Stimulated activated naive CD8-positive, alpha-beta T cell treated with anti-CD3 and anti-CD28 coated beads, Interleukin-15, Interleukin-2, amounts not matched to agents 100 ng/mL and 50 ng/mL, for 24 hours (primary cell): ENCODE data around the gene DLG2.

Experiments
- H3K27ac Mint-ChIP-seq: one replicate; pipeline ENCODE4 v1.8.0; 2021; ENCODE audit warnings: mild to moderate bottlenecking, mixed read lengths
- H3K27me3 Mint-ChIP-seq: one replicate; pipeline ENCODE4 v1.8.0; 2021; ENCODE audit warnings: mixed read lengths
- H3K36me3 Mint-ChIP-seq: one replicate; pipeline ENCODE4 v1.8.0; 2021; ENCODE audit warnings: low read depth, mixed read lengths
- H3K4me1 Mint-ChIP-seq: one replicate; pipeline ENCODE4 v1.8.0; 2021; ENCODE audit warnings: low read depth, mixed read lengths
- H3K4me3 Mint-ChIP-seq: one replicate; pipeline ENCODE4 v1.8.0; 2021; ENCODE audit warnings: mild to moderate bottlenecking, mixed read lengths
- H3K9me3 Mint-ChIP-seq: one replicate; pipeline ENCODE4 v1.8.0; 2021; ENCODE audit warnings: mixed read lengths

Gene DLG2

GRCh38 chr11:84590106-84590505 is 1037.0 kb downstream of the DLG2 start:
- no peaks in the 10 kb centered on the region for H3K27me3 Mint-ChIP-seq
- H3K27ac Mint-ChIP-seq, result no peak overlapping the region
- no peaks in the 10 kb centered on the region for H3K36me3 Mint-ChIP-seq
- H3K4me1 Mint-ChIP-seq, result no peaks in the 10 kb centered on the region
- H3K9me3 Mint-ChIP-seq, result peaks cover 6% of the 10 kb centered on the region
- no peak overlapping the region for H3K4me3 Mint-ChIP-seq

DNA sequence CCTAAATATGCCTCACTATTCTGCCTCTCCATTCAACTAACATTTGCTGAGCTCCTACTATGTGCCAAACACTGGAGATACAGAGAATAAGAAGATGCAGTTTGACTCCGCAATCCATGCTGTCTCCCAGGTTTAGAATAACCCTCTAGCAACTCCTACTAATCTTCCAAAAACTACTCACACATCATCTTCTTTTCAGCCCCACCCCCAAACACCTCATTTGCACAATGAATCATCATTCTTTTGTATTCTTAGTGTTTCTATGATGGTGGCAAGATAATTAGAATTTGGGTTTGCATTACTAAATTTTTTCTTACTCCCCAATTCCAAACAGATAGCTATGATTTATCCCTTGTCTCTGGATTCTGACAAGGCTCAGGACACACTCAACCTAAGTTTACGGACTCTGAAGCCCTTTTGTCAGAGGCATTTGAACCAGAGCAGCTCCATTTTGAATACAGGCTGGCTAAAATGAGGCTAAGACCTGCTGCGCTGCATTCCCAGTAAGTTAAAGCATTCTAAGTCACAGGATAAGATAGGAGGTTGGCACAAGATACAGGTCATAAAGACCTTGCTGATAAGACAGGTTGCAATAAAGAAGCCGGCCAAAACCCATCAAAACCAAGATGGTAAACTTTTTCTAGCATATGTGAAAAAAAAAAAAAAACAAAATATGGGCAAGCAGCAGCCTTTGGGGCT is 1038.9 kb downstream of the DLG2 start:
- Mint-ChIP-seq H3K9me3 (peaks cover 6% of the 10 kb centered on the region), H3K27ac (no peak overlapping the region)

DNA sequence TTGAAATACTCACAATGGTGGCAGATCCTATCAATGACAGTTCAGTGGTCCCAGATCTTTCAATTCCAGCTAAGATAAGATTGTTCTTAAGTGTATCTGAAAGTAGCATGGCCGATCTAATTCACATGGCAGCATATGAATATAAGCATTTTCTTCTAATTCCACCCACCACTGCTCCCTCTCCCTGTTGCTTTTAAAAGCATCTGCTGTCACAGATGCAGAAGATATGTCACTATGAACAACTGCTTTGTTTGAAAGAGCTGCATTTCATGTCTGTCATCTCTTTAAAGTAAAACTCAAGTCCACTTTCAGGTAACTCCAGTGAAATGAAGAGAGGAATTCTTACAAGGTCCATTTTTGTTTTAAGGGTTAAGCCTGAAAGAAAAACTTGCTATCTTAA is 1044.0 kb downstream of the DLG2 start:
- no peaks in the 10 kb centered on the region for H3K27me3 Mint-ChIP-seq
- no peak overlapping the region for H3K4me3 Mint-ChIP-seq
- H3K27ac Mint-ChIP-seq, result no peak overlapping the region
- no peaks in the 10 kb centered on the region for H3K4me1 Mint-ChIP-seq
- H3K36me3 Mint-ChIP-seq, result no peaks in the 10 kb centered on the region
- no peaks in the 10 kb centered on the region for H3K9me3 Mint-ChIP-seq

More for the DNA sequence above, 1038.9 kb downstream of the DLG2 start:
- no peaks in the 10 kb centered on the region for H3K36me3 Mint-ChIP-seq
- H3K4me3 Mint-ChIP-seq, result no peak overlapping the region
- no peaks in the 10 kb centered on the region for H3K4me1 Mint-ChIP-seq
- H3K27me3 Mint-ChIP-seq, result no peaks in the 10 kb centered on the region

DNA sequence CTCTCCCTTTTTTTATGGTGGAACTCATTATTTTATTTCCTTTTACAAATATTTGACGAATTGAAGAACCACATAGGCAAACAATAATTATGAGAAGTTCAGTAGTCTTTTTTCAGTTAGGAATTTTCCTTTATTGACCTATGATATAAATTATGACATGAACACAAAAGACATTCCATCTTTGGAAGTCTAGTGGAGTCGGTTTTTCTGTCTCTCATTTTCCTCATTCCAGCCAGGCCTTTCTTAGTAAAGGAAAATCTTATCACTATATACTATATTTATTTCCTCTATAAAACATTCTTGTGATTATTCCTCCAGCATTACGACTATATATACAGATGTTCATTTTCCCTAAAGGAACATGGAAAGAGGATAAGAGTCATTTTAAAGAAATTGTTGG is 1046.1 kb downstream of the DLG2 start:
- H3K4me1 Mint-ChIP-seq, result no peaks in the 10 kb centered on the region

GRCh38 chr11:84580428-84580827 is 1046.7 kb downstream of the DLG2 start:
- Mint-ChIP-seq H3K4me1 (no peaks in the 10 kb centered on the region), H3K9me3 (peaks cover 3% of the 10 kb centered on the region), H3K27me3 (no peaks in the 10 kb centered on the region), H3K27ac (no peak overlapping the region), H3K4me3 (no peak overlapping the region), H3K36me3 (no peaks in the 10 kb centered on the region)

More for the DNA sequence above, 1046.1 kb downstream of the DLG2 start:
- no peak overlapping the region for H3K4me3 Mint-ChIP-seq
- peaks cover 3% of the 10 kb centered on the region for H3K9me3 Mint-ChIP-seq
- H3K36me3 Mint-ChIP-seq, result no peaks in the 10 kb centered on the region
- H3K27ac Mint-ChIP-seq, result no peak overlapping the region
- no peaks in the 10 kb centered on the region for H3K27me3 Mint-ChIP-seq

DNA sequence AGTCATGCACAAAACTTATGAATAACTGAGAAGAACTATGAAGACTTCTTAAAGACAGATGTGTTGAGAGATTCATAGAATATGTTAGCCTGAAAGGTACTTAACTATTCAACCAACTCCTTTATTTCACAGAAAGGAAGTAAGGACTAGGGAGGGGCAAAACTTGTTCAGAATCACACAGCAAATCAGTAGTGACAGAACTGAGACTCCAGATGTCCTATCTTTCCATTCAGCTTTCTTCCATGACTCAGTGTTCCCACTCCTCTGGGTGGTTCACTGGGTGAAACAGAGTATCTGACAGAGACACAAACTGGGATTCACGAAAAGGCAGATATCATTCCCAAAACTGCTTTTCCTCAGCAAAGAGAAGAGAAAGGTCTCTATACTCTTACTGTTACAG is 1053.3 kb downstream of the DLG2 start:
- H3K27ac Mint-ChIP-seq, result no peak overlapping the region

GRCh38 chr11:84566671-84567070 is 1060.5 kb downstream of the DLG2 start:
- Mint-ChIP-seq H3K36me3 (no peaks in the 10 kb centered on the region), H3K9me3 (peaks cover 16% of the 10 kb centered on the region), H3K27ac (no peak overlapping the region), H3K27me3 (no peaks in the 10 kb centered on the region), H3K4me1 (no peaks in the 10 kb centered on the region), H3K4me3 (no peak overlapping the region)

More for the DNA sequence above, 1053.3 kb downstream of the DLG2 start:
- Mint-ChIP-seq H3K4me1 (no peaks in the 10 kb centered on the region), H3K9me3 (peaks cover 23% of the 10 kb centered on the region), H3K27me3 (no peaks in the 10 kb centered on the region), H3K4me3 (no peak overlapping the region), H3K36me3 (no peaks in the 10 kb centered on the region)

- no peaks in the 10 kb centered on the region for H3K36me3 Mint-ChIP-seq
- H3K27me3 Mint-ChIP-seq, result no peaks in the 10 kb centered on the region
- no peak overlapping the region for H3K27ac Mint-ChIP-seq
- no peak overlapping the region for H3K4me3 Mint-ChIP-seq
- H3K9me3 Mint-ChIP-seq, result peaks cover 2% of the 10 kb centered on the region
- no peaks in the 10 kb centered on the region for H3K4me1 Mint-ChIP-seq
These were observed 1062.3 kb downstream of the DLG2 start for GRCh38 chr11:84564867-84565184.

DNA sequence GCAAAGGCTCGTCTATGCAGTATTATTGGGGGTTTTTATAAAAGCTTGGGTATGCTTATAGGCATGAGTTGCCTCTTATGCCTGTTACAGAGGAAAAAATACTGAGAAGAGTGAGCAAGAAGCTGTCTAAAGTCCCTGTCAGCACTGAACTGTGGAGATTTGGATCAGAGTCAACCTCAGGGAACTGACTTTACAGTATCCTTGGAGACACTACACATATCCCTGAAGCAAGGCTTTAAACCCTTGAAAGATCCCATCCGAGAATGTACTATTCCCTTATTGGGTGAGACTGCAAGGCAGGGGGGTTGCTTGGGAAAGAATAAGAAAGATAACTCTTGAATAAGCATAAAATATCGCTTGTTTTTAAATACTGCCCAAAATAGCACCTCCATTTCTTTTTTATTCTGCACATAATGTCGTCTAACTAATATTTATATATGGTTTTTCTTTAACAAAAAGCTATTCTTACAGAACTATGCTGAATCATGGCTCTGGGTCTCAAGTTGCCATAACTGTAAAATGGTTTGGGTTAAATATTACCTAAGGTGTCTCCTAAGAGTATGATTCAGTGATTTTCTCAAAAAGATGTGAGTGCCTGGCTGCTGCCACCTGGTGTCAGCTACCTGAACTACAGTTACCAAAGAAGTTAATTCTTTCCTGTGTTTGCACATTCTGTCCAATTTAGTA is 1062.8 kb downstream of the DLG2 start:
- H3K27ac Mint-ChIP-seq, result no peak overlapping the region

GRCh38 chr11:84563356-84563755 is 1063.8 kb downstream of the DLG2 start:
- no peaks in the 10 kb centered on the region for H3K36me3 Mint-ChIP-seq
- no peak overlapping the region for H3K27ac Mint-ChIP-seq
- H3K27me3 Mint-ChIP-seq, result no peaks in the 10 kb centered on the region
- no peak overlapping the region for H3K4me3 Mint-ChIP-seq
- no peaks in the 10 kb centered on the region for H3K4me1 Mint-ChIP-seq
- H3K9me3 Mint-ChIP-seq, result no peaks in the 10 kb centered on the region

More for the DNA sequence above, 1062.8 kb downstream of the DLG2 start:
- Mint-ChIP-seq H3K36me3 (no peaks in the 10 kb centered on the region), H3K4me3 (no peak overlapping the region), H3K27me3 (no peaks in the 10 kb centered on the region), H3K9me3 (no peaks in the 10 kb centered on the region), H3K4me1 (no peaks in the 10 kb centered on the region)

GRCh38 chr11:84560206-84560605 is 1066.9 kb downstream of the DLG2 start:
- H3K4me3 Mint-ChIP-seq, result no peak overlapping the region
- no peaks in the 10 kb centered on the region for H3K9me3 Mint-ChIP-seq
- H3K4me1 Mint-ChIP-seq, result no peaks in the 10 kb centered on the region
- H3K27ac Mint-ChIP-seq, result no peak overlapping the region
- no peaks in the 10 kb centered on the region for H3K36me3 Mint-ChIP-seq
- no peaks in the 10 kb centered on the region for H3K27me3 Mint-ChIP-seq

DNA sequence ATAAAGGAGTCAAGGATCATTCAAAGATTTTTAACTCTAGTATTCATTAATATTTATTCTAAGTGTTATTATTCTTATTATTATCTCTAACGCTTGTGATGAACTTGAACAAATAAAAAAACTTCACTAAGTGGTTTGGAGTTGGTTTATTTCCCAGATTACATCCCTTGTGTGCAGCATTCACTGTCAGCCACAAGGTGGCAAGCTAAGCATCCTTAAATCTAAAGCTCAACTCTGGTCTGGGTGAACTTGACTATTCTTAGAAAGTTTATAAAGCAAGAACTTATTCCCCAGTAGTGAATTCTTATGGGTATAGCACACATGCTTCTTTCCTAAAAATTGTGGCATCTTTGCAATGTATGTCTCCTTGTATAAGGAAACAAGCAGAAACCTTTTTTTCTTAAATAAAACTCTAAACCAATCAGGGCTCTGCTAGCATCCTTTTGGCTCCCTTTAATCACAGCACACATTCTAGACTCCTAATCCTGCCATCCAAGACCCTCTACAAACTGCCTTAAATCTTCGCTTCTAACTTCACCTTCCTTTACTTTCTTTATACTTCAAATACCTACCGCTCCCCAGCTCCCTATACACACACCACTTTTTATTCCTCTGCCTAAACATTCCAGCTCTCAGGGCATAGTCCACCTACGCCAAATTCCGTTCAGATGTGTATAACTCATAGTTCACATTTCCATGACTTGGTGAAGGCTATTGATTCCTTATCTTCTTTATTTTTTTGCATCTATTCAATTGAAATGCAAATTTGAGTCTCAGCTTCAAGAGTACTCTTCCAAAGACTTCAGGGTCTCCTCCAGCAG is 1068.8 kb downstream of the DLG2 start:
- Mint-ChIP-seq H3K27me3 (no peaks in the 10 kb centered on the region), H3K4me1 (no peaks in the 10 kb centered on the region), H3K27ac (no peak overlapping the region), H3K36me3 (no peaks in the 10 kb centered on the region), H3K4me3 (no peak overlapping the region), H3K9me3 (no peaks in the 10 kb centered on the region)

GRCh38 chr11:84552791-84553190 is 1074.4 kb downstream of the DLG2 start:
- H3K36me3 Mint-ChIP-seq, result no peaks in the 10 kb centered on the region

DNA sequence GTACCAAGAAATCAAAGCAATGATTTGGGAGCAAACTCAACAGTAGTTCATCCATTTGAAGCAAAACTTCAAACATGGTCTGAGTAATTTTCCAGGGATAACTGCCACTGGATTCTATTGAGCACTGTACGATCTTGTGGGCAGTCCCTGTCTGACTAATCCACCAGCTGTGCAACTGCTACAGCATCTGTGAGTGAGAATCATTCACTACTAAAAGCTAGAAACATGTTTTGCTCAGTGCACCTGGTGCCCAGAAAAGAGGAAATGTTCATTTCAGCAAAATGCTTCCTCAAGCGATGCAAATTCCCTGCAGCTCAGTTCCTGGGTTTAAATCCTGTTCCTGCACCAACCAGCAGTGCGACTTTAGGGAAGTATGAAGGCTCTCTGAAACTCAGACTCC is 1077.9 kb downstream of the DLG2 start:
- Mint-ChIP-seq H3K4me1 (no peaks in the 10 kb centered on the region), H3K4me3 (no peak overlapping the region), H3K27me3 (no peaks in the 10 kb centered on the region), H3K27ac (no peak overlapping the region), H3K9me3 (peaks cover 18% of the 10 kb centered on the region), H3K36me3 (no peaks in the 10 kb centered on the region)

More at GRCh38 chr11:84552791-84553190, 1074.4 kb downstream of the DLG2 start:
- Mint-ChIP-seq H3K9me3 (no peaks in the 10 kb centered on the region), H3K4me3 (no peak overlapping the region), H3K4me1 (no peaks in the 10 kb centered on the region), H3K27ac (no peak overlapping the region), H3K27me3 (no peaks in the 10 kb centered on the region)

DNA sequence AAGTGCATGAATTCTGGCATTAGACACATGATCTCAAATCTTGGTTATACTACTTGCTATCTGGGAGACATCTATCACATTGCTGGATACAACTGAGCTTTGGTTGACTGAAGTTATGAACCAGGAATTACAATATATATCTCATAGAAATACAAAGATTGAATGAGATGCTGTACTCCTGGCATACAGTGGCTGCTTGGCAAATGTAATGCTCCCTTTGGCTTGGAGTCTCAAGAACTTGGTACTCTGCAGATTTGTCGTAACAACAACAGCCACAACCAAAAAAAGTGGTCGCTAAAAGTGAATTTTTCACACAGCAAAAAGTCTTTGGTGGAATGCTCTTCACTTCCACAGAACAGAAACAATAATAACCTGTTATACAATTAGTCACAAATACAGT is 1082.6 kb downstream of the DLG2 start:
- Mint-ChIP-seq H3K36me3 (no peaks in the 10 kb centered on the region), H3K4me3 (no peak overlapping the region), H3K4me1 (no peaks in the 10 kb centered on the region), H3K9me3 (peaks cover 18% of the 10 kb centered on the region), H3K27me3 (no peaks in the 10 kb centered on the region), H3K27ac (no peak overlapping the region)
